HT1080 (cell line): Measurements from ENCODE around the gene SIKE1. TPM values are rescaled to one million over a fixed set of nuclear protein-coding genes. Genes with fewer than 3 reads are reported as not detected.

Experiments used
- small RNA-seq: library from RNA; depleted of rRNA; stranded (forward); fragments of <200 nt; gene quantifications from one replicate; pipeline ENCODE3, GENCODE V24; 2014
- total RNA-seq: library from RNA; depleted of rRNA; stranded (reverse); fragments of >200 nt; shearing (Covaris generic); gene quantifications from 2 replicates; pipeline ENCODE4 v1.2.3, GENCODE V29; 2014; rRNA removed

SIKE1 gene
- total RNA-seq, 1 experiment from 2014 or later = 75.9 TPM

Small RNAs within 50 kb of the gene (small RNA-seq; reads per million reads assigned to genes)
- gene RNY1P13 = not detected

Other genes with a start within 250 kb of the SIKE1 start
- 59.6 and 60.0 TPM in 2 replicates for gene BCAS2, start 199.1 kb downstream of the SIKE1 start, total RNA-seq
- 0.21 and 0.47 TPM in 2 replicates for gene DENND2C, start 110.6 kb downstream of the SIKE1 start, total RNA-seq
- gene AMPD1, start 85.1 kb downstream of the SIKE1 start, total RNA-seq = not detected in 2 replicates
- gene NRAS, start 63.9 kb downstream of the SIKE1 start, total RNA-seq = 42.6 and 52.2 TPM in 2 replicates
- gene CSDE1, start 22.7 kb downstream of the SIKE1 start, total RNA-seq = 299 and 322 TPM in 2 replicates
- gene SYCP1, start 74.2 kb upstream of the SIKE1 start, total RNA-seq = not detected in 2 replicates
- not detected in 2 replicates for gene TSHB, start 249.1 kb upstream of the SIKE1 start, total RNA-seq